Sigmoid colon (tissue), 4 donors: ENCODE measurements around the gene TKFC.

ENCODE experiments used
- CTCF ChIP-seq, 4 experiments: fragments of 450-650 bp in 3 of 4; fragments of 200-600 bp in 1 of 4; IDR thresholded peaks; one replicate each; pipeline ENCODE4 v1.5.1; 2016 to 2019; ENCODE audit warnings: antibody characterized with exemption in 4 of 4, mild to moderate bottlenecking in 3 of 4, moderate library complexity in 2 of 4
- POLR2A ChIP-seq, 2 donors: fragments of 450-650 bp; IDR thresholded peaks; one replicate each; pipeline ENCODE4 v1.6.1; 2016; ENCODE audit warnings: antibody characterized with exemption in 2 of 2, mild to moderate bottlenecking in 2 of 2, moderate library complexity in 2 of 2
- POLR2AphosphoS5 ChIP-seq, 4 donors: sonication (generic); formaldehyde crosslinking; IDR thresholded peaks; one replicate each; pipeline ENCODE4 v1.6.1; 2017; ENCODE audit warnings: antibody characterized with exemption in 4 of 4

GRCh38 chr11:61361237-61361740, 28.3 kb downstream of the TKFC start:
- TF ChIP-seq CTCF (IDR thresholded peaks at IDR 0.05), result no peak
- TF ChIP-seq POLR2A (IDR thresholded peaks at IDR 0.05), result no peak
- no peak for TF ChIP-seq POLR2AphosphoS5 (IDR thresholded peaks at IDR 0.05)
